GM12892 (cell line): Measurements from ENCODE around the gene GFRA1.

Experiments
- POLR2A ChIP-seq: IDR thresholded peaks from 2 replicates; pipeline ENCODE4 v1.6.1; 2011; ENCODE audit warnings: low read depth, low read length, control low read depth
- POLR2AphosphoS5 ChIP-seq: IDR thresholded peaks from 2 replicates; pipeline ENCODE4 v1.6.1; 2011; ENCODE audit warnings: low read depth, low read length, control low read depth

- no peak for TF ChIP-seq POLR2A
- no peak for TF ChIP-seq POLR2AphosphoS5
These were observed 121.9 kb downstream of the GFRA1 start for GRCh38 chr10:116151076-116151475.
